ENCODE results near the gene GNG3. TPM values are rescaled to one million over a fixed set of nuclear protein-coding genes. Genes with fewer than 3 reads are reported as not detected.

GNG3 gene
- total RNA-seq, 1 donor from 2014 or later, result not detected

- no peak for DNase-seq (ENCODE audit: low read depth)
Measured at GRCh38 chr11:62757846-62758788, 50.6 kb downstream of the GNG3 start.

Other genes with a start within 250 kb of the GNG3 start
- 409 and 1,601 TPM in 2 replicates for gene AHNAK, start 160.9 kb upstream of the GNG3 start, total RNA-seq
- 1,513 and 1,623 TPM in 2 replicates for gene EEF1G, start 133.8 kb upstream of the GNG3 start, total RNA-seq
- 5.9 and 12.7 TPM in 2 replicates for gene TUT1, start 116.2 kb upstream of the GNG3 start, total RNA-seq
- 121 and 212 TPM in 2 replicates for gene MTA2, start 105.8 kb upstream of the GNG3 start, total RNA-seq
- gene EML3, start 94.9 kb upstream of the GNG3 start, total RNA-seq, result 14.9 and 29.7 TPM in 2 replicates
- gene ROM1, start 94.4 kb upstream of the GNG3 start, total RNA-seq, result 0.87 and 2.5 TPM in 2 replicates
- 37.2 and 39.6 TPM in 2 replicates for gene B3GAT3, start 85.7 kb upstream of the GNG3 start, total RNA-seq
- 146 and 347 TPM in 2 replicates for gene GANAB, start 61.1 kb upstream of the GNG3 start, total RNA-seq
- gene INTS5, start 54.4 kb upstream of the GNG3 start, total RNA-seq, result 28.1 and 33.8 TPM in 2 replicates
- 20.8 and 33.9 TPM in 2 replicates for gene C11orf98, start 42.5 kb upstream of the GNG3 start, total RNA-seq
- gene CSKMT, start 42.4 kb upstream of the GNG3 start, total RNA-seq, result 3.6 and 13.5 TPM in 2 replicates
- 4.1 and 6.1 TPM in 2 replicates for gene UQCC3, start 36.0 kb upstream of the GNG3 start, total RNA-seq
- 3.9 and 5.0 TPM in 2 replicates for gene LBHD1, start 35.4 kb upstream of the GNG3 start, total RNA-seq
- 97.6 and 105 TPM in 2 replicates for gene UBXN1, start 28.6 kb upstream of the GNG3 start, total RNA-seq
- 0.17 and 0.25 TPM in 2 replicates for gene LRRN4CL, start 18.1 kb upstream of the GNG3 start, total RNA-seq
- gene BSCL2, start 252 bp upstream of the GNG3 start, total RNA-seq, result 47.8 and 50.4 TPM in 2 replicates
- 4.3 and 18.4 TPM in 2 replicates for gene HNRNPUL2, start 19.8 kb downstream of the GNG3 start, total RNA-seq
- gene TTC9C, start 20.8 kb downstream of the GNG3 start, total RNA-seq, result 25.0 and 25.1 TPM in 2 replicates
- 8.7 and 11.8 TPM in 2 replicates for gene ZBTB3, start 46.5 kb downstream of the GNG3 start, total RNA-seq
- 46.0 and 78.3 TPM in 2 replicates for gene POLR2G, start 53.9 kb downstream of the GNG3 start, total RNA-seq
- 15.1 and 20.7 TPM in 2 replicates for gene TAF6L, start 63.7 kb downstream of the GNG3 start, total RNA-seq
- gene TMEM179B, start 79.7 kb downstream of the GNG3 start, total RNA-seq, result 26.6 and 46.4 TPM in 2 replicates
- gene TMEM223, start 84.3 kb downstream of the GNG3 start, total RNA-seq, result 15.1 and 29.3 TPM in 2 replicates
- 7.6 and 50.3 TPM in 2 replicates for gene NXF1, start 97.8 kb downstream of the GNG3 start, total RNA-seq
- 23.1 and 38.8 TPM in 2 replicates for gene STX5, start 124.4 kb downstream of the GNG3 start, total RNA-seq
- gene TEX54, start 125.2 kb downstream of the GNG3 start, total RNA-seq, result not detected in 2 replicates
- 42.8 and 59.9 TPM in 2 replicates for gene WDR74, start 131.9 kb downstream of the GNG3 start, total RNA-seq
- 95.0 and 163 TPM in 2 replicates for gene SLC3A2, start 173.2 kb downstream of the GNG3 start, total RNA-seq
- not detected in 2 replicates for gene CHRM1, start 213.7 kb downstream of the GNG3 start, total RNA-seq